ENCODE measurements around the gene CENPP.

Gene CENPP

GRCh38 chr9:92480986-92481633 is 155.4 kb downstream of the CENPP start:
- DNase-seq (ENCODE audit: low read depth), result no peak

GRCh38 chr9:92482329-92482728 is 156.6 kb downstream of the CENPP start, which contains the start of gene ASPN:
Gene ASPN, minus strand, starts transcription at chr9:92482506.
- DNase-seq (ENCODE audit: low read depth), result no peak

GRCh38 chr9:92482805-92483204 is 157.1 kb downstream of the CENPP start:
- DNase-seq (ENCODE audit: low read depth), result no peak

- no peak for DNase-seq (ENCODE audit: low read depth)
Observed at GRCh38 chr9:92483627-92484545, 158.1 kb downstream of the CENPP start.

GRCh38 chr9:92484563-92484962 is 158.8 kb downstream of the CENPP start:
- DNase-seq (ENCODE audit: low read depth), result no peak

- no peak for DNase-seq (ENCODE audit: low read depth)
Observed at GRCh38 chr9:92486371-92486770, 160.6 kb downstream of the CENPP start.

- peak; percentile 21 for DNase-seq (ENCODE audit: low read depth)
Observed at GRCh38 chr9:92488681-92489550, 163.2 kb downstream of the CENPP start.

GRCh38 chr9:92492781-92493401 is 167.1 kb downstream of the CENPP start:
- DNase-seq (ENCODE audit: low read depth), result no peak

GRCh38 chr9:92493749-92494387 is 168.1 kb downstream of the CENPP start:
- no peak for DNase-seq (ENCODE audit: low read depth)

- no peak for DNase-seq (ENCODE audit: low read depth)
Observed at GRCh38 chr9:92494856-92495255, 169.1 kb downstream of the CENPP start.

GRCh38 chr9:92496396-92497176 is 170.8 kb downstream of the CENPP start:
- DNase-seq (ENCODE audit: low read depth), result peak; percentile 18

- no peak for DNase-seq (ENCODE audit: low read depth)
Observed at GRCh38 chr9:92499701-92500100, 173.9 kb downstream of the CENPP start.

GRCh38 chr9:92500725-92501124 is 175.0 kb downstream of the CENPP start:
- DNase-seq (ENCODE audit: low read depth), result no peak

- DNase-seq (ENCODE audit: low read depth), result peak; percentile 70
Observed at GRCh38 chr9:92501671-92502393, 176.1 kb downstream of the CENPP start.

- DNase-seq (ENCODE audit: low read depth), result no peak
Observed at GRCh38 chr9:92503156-92503555, 177.4 kb downstream of the CENPP start.

- DNase-seq (ENCODE audit: low read depth), result peak; percentile 76
Observed at GRCh38 chr9:92504881-92505280, 179.1 kb downstream of the CENPP start.

GRCh38 chr9:92506184-92506857 is 180.6 kb downstream of the CENPP start:
- peak; percentile 94 for DNase-seq (ENCODE audit: low read depth)

GRCh38 chr9:92507005-92507404 is 181.3 kb downstream of the CENPP start:
- no peak for DNase-seq (ENCODE audit: low read depth)

- no peak for DNase-seq (ENCODE audit: low read depth)
Observed at GRCh38 chr9:92507496-92507895, 181.7 kb downstream of the CENPP start.
